CD4-positive, alpha-beta memory T cell (primary cell): ENCODE results near the gene PRR3. TPM values are rescaled to one million over a fixed set of nuclear protein-coding genes. Genes with fewer than 3 reads are reported as not detected.

Experiments
- CTCF ChIA-PET: fragments of 350-600 bp; sonication (Branson Sonifier 250); formaldehyde crosslinking; loops from one replicate; lab custom pipeline; 2021; ENCODE audit warnings: inconsistent platforms; ENCODE audit not compliant: partially characterized antibody; lab: Charles Lee
- POLR2A ChIA-PET: fragments of 350-600 bp; sonication (Branson Sonifier 250); formaldehyde crosslinking; loops from one replicate; lab custom pipeline; 2021; ENCODE audit not compliant: partially characterized antibody; lab: Charles Lee
- DNase-seq, 5 donors: peaks; one replicate each; pipeline versions ENCODE4 v3.0.0 to v3.0.0-alpha.2; 2020 to 2022; ENCODE audit warnings: mixed read lengths in 1 of 5
- H3K27ac ChIP-seq: one replicate; pipeline ENCODE4 v1.7.0; 2013; ENCODE audit warnings: low read depth, low read length
- H3K27me3 ChIP-seq: 2 replicates; pipeline ENCODE4 v1.7.0; 2013; ENCODE audit warnings: mild to moderate bottlenecking, low read length, moderate library complexity; ENCODE audit not compliant: insufficient read depth
- H3K36me3 ChIP-seq: 2 replicates; pipeline ENCODE4 v1.7.0; 2013; ENCODE audit warnings: mild to moderate bottlenecking, low read length, moderate library complexity; ENCODE audit not compliant: insufficient read depth
- H3K4me1 ChIP-seq: 2 replicates; pipeline ENCODE4 v1.7.0; 2013; ENCODE audit warnings: mild to moderate bottlenecking, low read length, moderate library complexity; ENCODE audit not compliant: insufficient read depth
- H3K4me3 ChIP-seq, 2 donors: one replicate each; pipeline ENCODE4 v1.7.0; 2013; ENCODE audit warnings: low read length in 2 of 2, mild to moderate bottlenecking in 1 of 2
- H3K9me3 ChIP-seq, 2 donors: one replicate each; pipeline ENCODE4 v1.7.0; 2013; ENCODE audit warnings: low read length in 2 of 2, control low read depth in 1 of 2; ENCODE audit not compliant: control insufficient read depth in 1 of 2
- H3K27ac Mint-ChIP-seq, 7 donors: one replicate each; pipeline ENCODE4 v1.8.0; 2020 to 2021; ENCODE audit warnings: mixed read lengths in 7 of 7, mild to moderate bottlenecking in 6 of 7, inconsistent platforms in 3 of 7, moderate library complexity in 3 of 7
- H3K27me3 Mint-ChIP-seq, 2 donors: one replicate each; pipeline ENCODE4 v1.8.0; 2020 to 2021; ENCODE audit warnings: mixed read lengths in 2 of 2
- H3K36me3 Mint-ChIP-seq, 2 donors: one replicate each; pipeline ENCODE4 v1.8.0; 2020 to 2021; ENCODE audit warnings: mixed read lengths in 2 of 2, inconsistent platforms in 1 of 2, mild to moderate bottlenecking in 1 of 2
- H3K4me1 Mint-ChIP-seq, 4 donors: one replicate each; pipeline ENCODE4 v1.8.0; 2020 to 2021; ENCODE audit warnings: mixed read lengths in 4 of 4, mild to moderate bottlenecking in 1 of 4
- H3K4me3 Mint-ChIP-seq, 8 donors: one replicate each; pipeline ENCODE4 v1.8.0; 2020 to 2021; ENCODE audit warnings: mixed read lengths in 8 of 8, mild to moderate bottlenecking in 7 of 8, moderate library complexity in 6 of 8, inconsistent platforms in 3 of 8
- H3K9me3 Mint-ChIP-seq, 8 donors: one replicate each; pipeline ENCODE4 v1.8.0; 2020 to 2021; ENCODE audit warnings: mixed read lengths in 8 of 8, mild to moderate bottlenecking in 5 of 8, inconsistent platforms in 3 of 8, moderate library complexity in 1 of 8
- intact Hi-C: fragments of 100-400 bp; cut with micrococcal nuclease; formaldehyde crosslinking; loops from one replicate; pipeline ENCODE4 v1.15.1; 2023
- microRNA-seq: library from miRNA; unstranded; fragments of <30 nt; microRNA quantifications from one replicate; pipeline ENCODE4 v1.2.0, GENCODE V29; 2021; ENCODE audit warnings: borderline replicate concordance, borderline number of aligned reads, borderline microRNAs expressed, mixed read lengths
- polyA plus RNA-seq, 2 donors: library from polyadenylated mRNA; unstranded; fragments of 300-500 nt; fragmentation: Illumina TruSeq; gene quantifications; one replicate each; pipeline ENCODE4 v1.2.3, GENCODE V29; 2021
- total RNA-seq, 2 experiments: library from RNA; stranded (reverse); gene quantifications; one replicate each; pipeline ENCODE4 v1.2.3, GENCODE V29; 2021

PRR3 gene
- total and polyA plus RNA-seq, 4 experiments from 2014 or later: 4.3 to 29.1 (median 17.4) TPM

GRCh38 chr6:30612687-30613248, 55.7 kb downstream of the PRR3 start:
- Mint-ChIP-seq H3K36me3 (peaks cover 40 to 57% of the 10 kb centered on the region in 2 donors), H3K9me3 (peaks cover 0 to 19% (median 2%) of the 10 kb centered on the region in 8 donors), H3K27ac (peak overlapping the region; percentile 69 to 100 (median 86)), H3K27me3 (peaks cover 0 to 1% of the 10 kb centered on the region in 2 donors), H3K4me1 (peaks cover 44 to 82% (median 55%) of the 10 kb centered on the region in 4 donors), H3K4me3 (peak overlapping the region in 3 of 8 donors; percentile 6 to 100 (median 8))
- no peaks in the 10 kb centered on the region for H3K27me3 ChIP-seq
- DNase-seq: no peak
- H3K9me3 ChIP-seq: no peaks in the 10 kb centered on the region
- ChIA-PET POLR2A (interaction anchor here (0.6 to 5.0 kb wide), 35 partner anchors 8 to 162 kb away, joined by 3 to 132 read pairs (median 5); partner anchors contain the start of genes ABCF1, ATAT1, C6orf136 and DHX16), CTCF (interaction anchor here (0.6 to 4.8 kb wide), 17 partner anchors 8 to 1005 kb away, joined by 3 to 34 read pairs (median 4); partner anchors contain the start of genes DHX16 and MDC1)
- peak overlapping the region; percentile 94 for H3K27ac ChIP-seq
- peaks cover 31% of the 10 kb centered on the region for H3K36me3 ChIP-seq
- H3K4me3 ChIP-seq: no peak overlapping the region
- intact Hi-C loops: no loop called here
- peaks cover 63% of the 10 kb centered on the region for H3K4me1 ChIP-seq

Small RNA genes lying within 50 kb of the gene (microRNA-seq; reads per million reads assigned to microRNA genes)
- 10.8 reads per million, percentile 40 among the genes with 10 or more reads in this experiment for gene MIR877

Other genes with a start within 250 kb of the PRR3 start
- gene TRIM39, start 230.4 kb upstream of the PRR3 start, total RNA-seq: 10 to 100 TPM; 27.7 to 30.9 TPM
- 10 to 100 TPM in 1 of 2 donors, 1 to 10 TPM in 1; 6.9 to 18.6 TPM for gene TRIM39, start 230.4 kb upstream of the PRR3 start, polyA plus RNA-seq
- gene RPP21, start 212.1 kb upstream of the PRR3 start, total RNA-seq: 10 to 100 TPM; 51.6 to 57.6 TPM
- gene RPP21, start 212.1 kb upstream of the PRR3 start, polyA plus RNA-seq: 10 to 100 TPM; 81.6 to 81.8 TPM
- 1,000 to 10,000 TPM; 1,097 to 1,122 TPM for gene HLA-E, start 67.8 kb upstream of the PRR3 start, total RNA-seq
- 1,000 to 10,000 TPM; 2,441 to 3,541 TPM for gene HLA-E, start 67.8 kb upstream of the PRR3 start, polyA plus RNA-seq
- gene GNL1, start 806 bp upstream of the PRR3 start, total RNA-seq: 10 to 100 TPM; 83.4 to 83.9 TPM
- 10 to 100 TPM; 37.4 to 51.5 TPM for gene GNL1, start 806 bp upstream of the PRR3 start, polyA plus RNA-seq
- gene ABCF1, start 14.1 kb downstream of the PRR3 start, total RNA-seq: 10 to 100 TPM; 60.8 to 66.8 TPM
- gene ABCF1, start 14.1 kb downstream of the PRR3 start, polyA plus RNA-seq: 10 to 100 TPM in 1 of 2 donors, 1 to 10 TPM in 1; 7.5 to 46.6 TPM
- gene PPP1R10, start 59.9 kb downstream of the PRR3 start, total RNA-seq: 100 to 1,000 TPM; 224 to 231 TPM
- 10 to 100 TPM in 1 of 2 donors, 1 to 10 TPM in 1; 8.5 to 30.6 TPM for gene PPP1R10, start 59.9 kb downstream of the PRR3 start, polyA plus RNA-seq
- gene MRPS18B, start 60.5 kb downstream of the PRR3 start, total RNA-seq: 10 to 100 TPM; 44.4 to 46.3 TPM
- gene MRPS18B, start 60.5 kb downstream of the PRR3 start, polyA plus RNA-seq: 100 to 1,000 TPM; 112 to 126 TPM
- gene ATAT1, start 69.6 kb downstream of the PRR3 start, total RNA-seq: 1 to 10 TPM; 8.3 to 9.4 TPM
- gene ATAT1, start 69.6 kb downstream of the PRR3 start, polyA plus RNA-seq: 1 to 10 TPM in 1 of 2 donors, under 1 TPM in 1; 0.29 to 1.9 TPM
- gene C6orf136, start 89.8 kb downstream of the PRR3 start, total RNA-seq: 10 to 100 TPM; 29.3 to 35.0 TPM
- gene C6orf136, start 89.8 kb downstream of the PRR3 start, polyA plus RNA-seq: 10 to 100 TPM in 1 of 2 donors, 1 to 10 TPM in 1; 6.2 to 16.0 TPM
- 10 to 100 TPM; 53.4 to 54.6 TPM for gene DHX16, start 115.7 kb downstream of the PRR3 start, total RNA-seq
- gene DHX16, start 115.7 kb downstream of the PRR3 start, polyA plus RNA-seq: 10 to 100 TPM; 22.0 to 30.2 TPM
- gene PPP1R18, start 129.3 kb downstream of the PRR3 start, total RNA-seq: 100 to 1,000 TPM; 122 to 127 TPM
- 100 to 1,000 TPM in 1 of 2 donors, 10 to 100 TPM in 1; 68.2 to 117 TPM for gene PPP1R18, start 129.3 kb downstream of the PRR3 start, polyA plus RNA-seq
- gene NRM, start 133.7 kb downstream of the PRR3 start, total RNA-seq: 1 to 10 TPM; 6.4 to 6.6 TPM
- 10 to 100 TPM in 1 of 2 donors, 1 to 10 TPM in 1; 9.1 to 15.8 TPM for gene NRM, start 133.7 kb downstream of the PRR3 start, polyA plus RNA-seq
- 10 to 100 TPM; 60.7 to 73.5 TPM for gene MDC1, start 160.0 kb downstream of the PRR3 start, total RNA-seq
- 1 to 10 TPM in 1 of 2 donors, not detected in 1; 9.8 TPM for gene MDC1, start 160.0 kb downstream of the PRR3 start, polyA plus RNA-seq
- gene TUBB, start 163.1 kb downstream of the PRR3 start, total RNA-seq: 100 to 1,000 TPM; 285 to 300 TPM
- gene TUBB, start 163.1 kb downstream of the PRR3 start, polyA plus RNA-seq: 100 to 1,000 TPM in 1 of 2 donors, 10 to 100 TPM in 1; 74.8 to 142 TPM
- gene FLOT1, start 185.4 kb downstream of the PRR3 start, total RNA-seq: 10 to 100 TPM; 75.3 to 78.5 TPM
- 10 to 100 TPM; 74.6 to 82.1 TPM for gene FLOT1, start 185.4 kb downstream of the PRR3 start, polyA plus RNA-seq
- gene IER3, start 187.3 kb downstream of the PRR3 start, total RNA-seq: 10 to 100 TPM; 11.3 to 11.4 TPM
- gene IER3, start 187.3 kb downstream of the PRR3 start, polyA plus RNA-seq: under 1 TPM; 0.77 to 0.83 TPM